Measurements from ENCODE around the gene CDC42BPA. TPM values are rescaled to one million over a fixed set of nuclear protein-coding genes. Genes with fewer than 3 reads are reported as not detected.

Gene CDC42BPA
- total and polyA plus RNA-seq, 4 experiments from 2014 or later: 0.49 to 0.72 TPM; not detected in 2

DNA sequence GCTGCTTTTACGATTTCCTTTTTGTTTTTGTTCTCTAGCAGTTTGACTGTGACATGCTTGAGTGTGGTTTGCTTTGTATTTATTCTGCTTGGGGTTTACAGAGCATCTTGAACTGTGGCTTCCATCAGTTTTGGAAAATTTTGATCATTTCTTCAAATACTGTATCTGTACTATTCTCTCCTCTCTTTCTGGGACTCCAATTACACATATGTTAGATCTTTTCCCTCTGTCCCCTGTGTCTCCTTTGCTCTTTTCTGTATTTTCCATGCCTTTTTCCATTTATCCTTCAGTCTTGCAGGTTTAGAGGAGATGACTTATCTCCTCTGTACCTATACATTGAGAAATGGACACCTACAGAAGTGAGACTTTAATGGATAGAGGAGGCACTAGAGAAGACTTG is 346.5 kb downstream of the CDC42BPA start:
- intact Hi-C loops (cut with micrococcal nuclease): no loop called here
- Mint-ChIP-seq H3K36me3 (peaks cover 37 to 46% of the 10 kb centered on the region in 2 donors), H3K4me3 (no peak overlapping the region), H3K9me3 (peaks cover 0 to 9% (median 5%) of the 10 kb centered on the region in 8 donors), H3K4me1 (peaks cover 0 to 9% (median 3%) of the 10 kb centered on the region in 4 donors), H3K27ac (peak overlapping the region in 1 of 7 donors; percentile 54), H3K27me3 (no peaks in the 10 kb centered on the region)
- Histone ChIP-seq H3K27ac (ENCODE audit: low read depth, low read length) (no peak overlapping the region), H3K9me3 (ENCODE audit: control insufficient read depth in 1 of 2, low read length in 2 of 2) (no peaks in the 10 kb centered on the region), H3K4me1 (ENCODE audit: insufficient read depth, low read length) (no peaks in the 10 kb centered on the region), H3K4me3 (ENCODE audit: low read length in 2 of 2) (no peak overlapping the region), H3K36me3 (ENCODE audit: insufficient read depth, low read length) (peaks cover 13% of the 10 kb centered on the region), H3K27me3 (ENCODE audit: insufficient read depth, low read length) (no peaks in the 10 kb centered on the region)
- CTCF ChIA-PET (ENCODE audit: partially characterized antibody): no interaction called here
- no peak for DNase-seq
- POLR2A ChIA-PET (ENCODE audit: partially characterized antibody): no interaction called here

DNA sequence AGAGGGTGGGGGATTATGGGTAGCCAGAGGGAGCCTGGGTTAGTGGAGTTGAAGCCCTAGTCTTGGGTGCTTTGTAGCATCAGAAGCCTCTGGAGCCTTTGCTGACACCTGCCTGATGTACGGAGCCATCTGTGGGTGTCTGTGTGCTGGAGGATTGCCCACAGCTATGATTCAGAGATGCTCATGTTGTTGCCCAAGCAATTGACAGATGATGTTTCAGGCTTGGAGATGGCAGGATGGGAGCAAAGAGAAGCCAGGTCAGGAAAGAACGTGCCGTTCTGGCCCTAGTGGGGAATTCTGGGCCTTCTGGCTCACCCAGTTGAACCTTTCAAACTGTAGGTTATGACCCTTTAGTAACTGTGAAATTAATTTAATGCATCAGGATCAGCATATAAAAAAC is 350.6 kb downstream of the CDC42BPA start:
- Histone ChIP-seq H3K4me1 (ENCODE audit: insufficient read depth, low read length) (no peaks in the 10 kb centered on the region), H3K4me3 (ENCODE audit: low read length in 2 of 2) (no peak overlapping the region), H3K27ac (ENCODE audit: low read depth, low read length) (no peak overlapping the region), H3K27me3 (ENCODE audit: insufficient read depth, low read length) (no peaks in the 10 kb centered on the region), H3K9me3 (ENCODE audit: control insufficient read depth in 1 of 2, low read length in 2 of 2) (no peaks in the 10 kb centered on the region), H3K36me3 (ENCODE audit: insufficient read depth, low read length) (peaks cover 13% of the 10 kb centered on the region)
- Mint-ChIP-seq H3K9me3 (peaks cover 0 to 9% (median 5%) of the 10 kb centered on the region in 8 donors), H3K27me3 (no peaks in the 10 kb centered on the region), H3K36me3 (peaks cover 49 to 55% of the 10 kb centered on the region in 2 donors), H3K4me1 (peaks cover 0 to 9% (median 3%) of the 10 kb centered on the region in 4 donors), H3K4me3 (no peak overlapping the region), H3K27ac (no peak overlapping the region)
- intact Hi-C loops (cut with micrococcal nuclease): no loop called here
- no peak for DNase-seq
- CTCF ChIA-PET (ENCODE audit: partially characterized antibody): interaction anchor here (1.5 kb wide), 1 partner anchor 333 kb away, joined by 3 read pairs; no protein-coding TSS in a partner anchor
- POLR2A ChIA-PET (ENCODE audit: partially characterized antibody): interaction anchor here (1.5 kb wide), 1 partner anchor 28 kb away, joined by 3 read pairs; the partner anchor contains the start of gene COQ8A

DNA sequence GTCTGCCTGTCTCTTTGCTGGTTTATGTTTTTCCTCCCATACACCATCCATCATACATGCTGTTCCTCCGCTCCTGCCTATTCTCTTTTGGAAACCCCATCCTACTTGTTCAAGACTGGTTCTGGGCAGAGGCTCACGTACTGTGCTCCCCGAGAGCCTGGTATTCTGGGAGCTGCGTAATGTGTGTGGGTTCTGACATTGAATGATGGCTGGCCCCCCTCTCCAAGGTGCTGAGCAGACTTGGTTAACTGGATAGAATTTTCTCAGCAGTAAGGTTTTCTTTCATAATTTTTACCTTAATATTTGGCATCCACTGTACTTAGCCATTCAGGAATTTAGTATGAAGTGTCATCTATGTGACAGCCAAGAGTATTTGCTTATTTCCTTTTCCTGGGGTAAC is 351.6 kb downstream of the CDC42BPA start:
- Histone ChIP-seq H3K4me3 (ENCODE audit: low read length in 2 of 2) (no peak overlapping the region), H3K27ac (ENCODE audit: low read depth, low read length) (no peak overlapping the region), H3K27me3 (ENCODE audit: insufficient read depth, low read length) (no peaks in the 10 kb centered on the region), H3K4me1 (ENCODE audit: insufficient read depth, low read length) (no peaks in the 10 kb centered on the region), H3K9me3 (ENCODE audit: control insufficient read depth in 1 of 2, low read length in 2 of 2) (no peaks in the 10 kb centered on the region), H3K36me3 (ENCODE audit: insufficient read depth, low read length) (peaks cover 12% of the 10 kb centered on the region)
- CTCF ChIA-PET (ENCODE audit: partially characterized antibody): no interaction called here
- no peak overlapping the region for H3K27ac Mint-ChIP-seq
- no peak for DNase-seq
- intact Hi-C loops (cut with micrococcal nuclease): no loop called here
- no peaks in the 10 kb centered on the region for H3K27me3 Mint-ChIP-seq
- no peak overlapping the region for H3K4me3 Mint-ChIP-seq
- POLR2A ChIA-PET (ENCODE audit: partially characterized antibody): no interaction called here
- H3K36me3 Mint-ChIP-seq: peaks cover 44 to 51% of the 10 kb centered on the region in 2 donors
- peaks cover 0 to 5% (median 3%) of the 10 kb centered on the region in 4 donors for H3K4me1 Mint-ChIP-seq
- H3K9me3 Mint-ChIP-seq: peaks cover 0 to 5% (median 3%) of the 10 kb centered on the region in 8 donors

DNA sequence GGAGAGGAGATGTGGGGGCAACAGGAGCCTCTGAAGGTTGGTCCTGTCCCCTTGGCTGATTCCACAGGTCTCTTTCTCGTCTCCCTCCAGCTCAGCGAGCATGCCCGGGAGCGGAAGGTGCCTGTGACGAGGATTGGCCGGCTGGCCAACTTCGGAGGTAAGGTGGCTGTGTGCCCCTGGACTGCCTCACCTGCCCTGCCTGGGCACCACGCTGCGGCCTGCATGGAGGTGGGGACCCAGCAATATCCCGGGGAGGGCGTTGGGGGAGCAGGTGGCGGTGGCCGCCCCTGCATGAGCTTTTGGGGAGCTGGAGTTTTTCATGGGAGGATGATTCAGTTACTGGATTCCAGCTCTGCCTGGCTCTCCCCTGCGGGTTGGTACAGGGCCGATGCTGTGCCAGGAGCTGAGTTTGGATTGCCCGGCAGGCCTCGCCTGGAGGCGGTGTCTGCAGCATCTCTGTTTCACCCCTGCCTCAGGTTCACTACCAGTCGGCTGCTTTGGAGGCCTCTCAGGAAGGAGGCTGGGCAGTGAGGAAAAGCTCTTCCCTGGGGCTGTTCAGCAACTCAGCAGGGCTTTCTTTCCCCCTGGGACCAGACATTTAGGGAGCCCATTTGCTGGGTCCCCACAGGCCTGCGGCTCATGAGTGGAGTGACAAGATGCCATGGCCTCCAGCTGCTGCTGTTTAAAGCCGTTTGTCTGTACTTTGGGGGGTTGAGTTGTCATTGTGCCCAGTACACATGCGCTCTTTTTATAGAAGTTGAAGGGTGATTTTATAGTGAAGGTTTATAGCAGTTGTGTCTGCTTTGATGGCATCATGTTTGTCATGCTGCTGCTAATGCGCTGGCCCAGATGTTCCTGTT is 352.5 kb downstream of the CDC42BPA start:
- H3K27me3 Mint-ChIP-seq: no peaks in the 10 kb centered on the region

DNA sequence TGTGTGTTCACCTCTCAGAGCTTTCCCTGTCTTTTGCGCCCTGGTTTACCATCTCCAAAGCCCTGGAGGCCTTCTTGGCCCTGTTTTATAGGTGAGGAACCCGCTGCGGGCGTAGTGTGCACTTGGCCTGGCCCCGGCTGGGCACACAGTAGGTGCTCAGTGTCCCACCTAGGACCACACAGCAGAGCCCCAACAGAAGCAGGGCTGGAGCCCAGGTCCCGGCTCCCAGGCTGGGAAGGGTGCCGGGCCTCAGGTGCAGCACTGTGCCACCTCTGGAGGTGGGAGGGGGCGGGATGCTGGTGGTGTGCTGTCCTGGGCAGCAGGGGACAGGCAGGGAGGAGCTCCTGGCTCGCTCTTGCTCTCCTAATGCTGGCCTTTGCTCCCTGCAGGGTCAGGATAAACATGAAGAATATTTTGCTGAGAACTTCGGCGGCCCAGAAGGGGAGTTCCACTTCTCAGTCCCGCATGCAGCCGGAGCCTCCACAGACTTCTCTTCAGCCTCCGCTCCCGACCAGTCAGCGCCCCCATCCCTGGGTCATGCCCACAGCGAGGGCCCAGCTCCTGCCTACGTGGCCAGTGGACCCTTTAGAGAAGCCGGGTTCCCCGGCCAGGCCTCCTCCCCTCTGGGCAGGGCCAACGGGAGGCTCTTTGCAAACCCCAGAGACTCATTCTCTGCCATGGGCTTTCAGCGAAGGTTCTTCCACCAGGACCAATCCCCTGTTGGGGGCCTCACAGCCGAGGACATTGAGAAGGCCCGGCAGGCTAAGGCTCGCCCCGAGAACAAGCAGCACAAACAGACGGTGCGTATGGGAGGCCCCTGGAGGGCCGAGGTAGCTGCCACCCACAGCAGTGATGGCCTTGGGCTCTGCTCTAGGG is 353.4 kb downstream of the CDC42BPA start:
- DNase-seq: no peak
- no peak overlapping the region for H3K4me3 Mint-ChIP-seq
- intact Hi-C loops (cut with micrococcal nuclease): no loop called here
- peak overlapping the region in 1 of 7 donors; percentile 57 for H3K27ac Mint-ChIP-seq
- H3K27me3 Mint-ChIP-seq: no peaks in the 10 kb centered on the region
- peaks cover 5% of the 10 kb centered on the region for H3K36me3 ChIP-seq (ENCODE audit: insufficient read depth, low read length)
- no peak overlapping the region for H3K27ac ChIP-seq (ENCODE audit: low read depth, low read length)
- H3K36me3 Mint-ChIP-seq: peaks cover 36 to 45% of the 10 kb centered on the region in 2 donors
- ChIA-PET POLR2A (ENCODE audit: partially characterized antibody) (no interaction called here), CTCF (ENCODE audit: partially characterized antibody) (no interaction called here)
- peaks cover 0 to 3% (median 0%) of the 10 kb centered on the region in 8 donors for H3K9me3 Mint-ChIP-seq
- peaks cover 0 to 7% (median 3%) of the 10 kb centered on the region in 4 donors for H3K4me1 Mint-ChIP-seq
- no peak overlapping the region for H3K4me3 ChIP-seq (ENCODE audit: low read length in 2 of 2)
- no peaks in the 10 kb centered on the region for H3K4me1 ChIP-seq (ENCODE audit: insufficient read depth, low read length)
- no peaks in the 10 kb centered on the region for H3K27me3 ChIP-seq (ENCODE audit: insufficient read depth, low read length)
- H3K9me3 ChIP-seq (ENCODE audit: control insufficient read depth in 1 of 2, low read length in 2 of 2): no peaks in the 10 kb centered on the region

More for the DNA sequence above, 352.5 kb downstream of the CDC42BPA start:
- CTCF ChIA-PET (ENCODE audit: partially characterized antibody): no interaction called here
- H3K36me3 Mint-ChIP-seq: peaks cover 40 to 49% of the 10 kb centered on the region in 2 donors
- POLR2A ChIA-PET (ENCODE audit: partially characterized antibody): no interaction called here
- intact Hi-C loops (cut with micrococcal nuclease): no loop called here
- DNase-seq: no peak
- Histone ChIP-seq H3K9me3 (ENCODE audit: control insufficient read depth in 1 of 2, low read length in 2 of 2) (no peaks in the 10 kb centered on the region), H3K4me1 (ENCODE audit: insufficient read depth, low read length) (no peaks in the 10 kb centered on the region), H3K27me3 (ENCODE audit: insufficient read depth, low read length) (no peaks in the 10 kb centered on the region), H3K27ac (ENCODE audit: low read depth, low read length) (no peak overlapping the region), H3K36me3 (ENCODE audit: insufficient read depth, low read length) (peaks cover 10% of the 10 kb centered on the region), H3K4me3 (ENCODE audit: low read length in 2 of 2) (no peak overlapping the region)
- H3K4me3 Mint-ChIP-seq: no peak overlapping the region
- peaks cover 0 to 3% (median 0%) of the 10 kb centered on the region in 8 donors for H3K9me3 Mint-ChIP-seq
- H3K4me1 Mint-ChIP-seq: peaks cover 0 to 5% (median 3%) of the 10 kb centered on the region in 4 donors
- no peak overlapping the region for H3K27ac Mint-ChIP-seq

DNA sequence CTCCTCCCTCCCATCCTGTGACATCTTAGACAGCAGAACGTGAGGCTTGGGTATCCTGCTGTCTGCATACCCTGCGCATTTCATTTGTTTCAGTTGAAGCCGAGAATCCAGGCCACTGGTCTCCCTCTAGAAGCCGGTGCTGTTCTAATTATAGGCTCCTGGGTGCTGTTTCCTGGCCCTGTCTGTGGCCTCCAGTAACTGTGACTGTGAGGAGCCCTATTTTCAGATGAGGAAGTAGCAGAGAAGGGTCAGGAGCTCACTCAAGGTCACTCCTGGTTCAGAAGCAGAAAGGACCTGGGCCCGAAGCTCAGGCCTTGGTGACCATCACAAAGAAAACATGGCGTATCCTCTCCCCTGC is 354.2 kb downstream of the CDC42BPA start:
- Mint-ChIP-seq H3K27me3 (no peaks in the 10 kb centered on the region), H3K4me1 (peaks cover 6 to 12% (median 9%) of the 10 kb centered on the region in 4 donors), H3K4me3 (no peak overlapping the region), H3K36me3 (peaks cover 28 to 40% of the 10 kb centered on the region in 2 donors), H3K27ac (no peak overlapping the region), H3K9me3 (peaks cover 0 to 1% (median 0%) of the 10 kb centered on the region in 8 donors)
- CTCF ChIA-PET (ENCODE audit: partially characterized antibody): no interaction called here
- no peak for DNase-seq
- no peak overlapping the region for H3K27ac ChIP-seq (ENCODE audit: low read depth, low read length)
- no peaks in the 10 kb centered on the region for H3K36me3 ChIP-seq (ENCODE audit: insufficient read depth, low read length)
- peaks cover 6% of the 10 kb centered on the region for H3K4me1 ChIP-seq (ENCODE audit: insufficient read depth, low read length)
- H3K9me3 ChIP-seq (ENCODE audit: control insufficient read depth in 1 of 2, low read length in 2 of 2): no peaks in the 10 kb centered on the region
- H3K27me3 ChIP-seq (ENCODE audit: insufficient read depth, low read length): no peaks in the 10 kb centered on the region
- intact Hi-C loops (cut with micrococcal nuclease): no loop called here
- POLR2A ChIA-PET (ENCODE audit: partially characterized antibody): no interaction called here
- no peak overlapping the region for H3K4me3 ChIP-seq (ENCODE audit: low read length in 2 of 2)

Data from CD4-positive, alpha-beta memory T cell (primary cell).